ENCODE results near the gene NDRG2.

DNA sequence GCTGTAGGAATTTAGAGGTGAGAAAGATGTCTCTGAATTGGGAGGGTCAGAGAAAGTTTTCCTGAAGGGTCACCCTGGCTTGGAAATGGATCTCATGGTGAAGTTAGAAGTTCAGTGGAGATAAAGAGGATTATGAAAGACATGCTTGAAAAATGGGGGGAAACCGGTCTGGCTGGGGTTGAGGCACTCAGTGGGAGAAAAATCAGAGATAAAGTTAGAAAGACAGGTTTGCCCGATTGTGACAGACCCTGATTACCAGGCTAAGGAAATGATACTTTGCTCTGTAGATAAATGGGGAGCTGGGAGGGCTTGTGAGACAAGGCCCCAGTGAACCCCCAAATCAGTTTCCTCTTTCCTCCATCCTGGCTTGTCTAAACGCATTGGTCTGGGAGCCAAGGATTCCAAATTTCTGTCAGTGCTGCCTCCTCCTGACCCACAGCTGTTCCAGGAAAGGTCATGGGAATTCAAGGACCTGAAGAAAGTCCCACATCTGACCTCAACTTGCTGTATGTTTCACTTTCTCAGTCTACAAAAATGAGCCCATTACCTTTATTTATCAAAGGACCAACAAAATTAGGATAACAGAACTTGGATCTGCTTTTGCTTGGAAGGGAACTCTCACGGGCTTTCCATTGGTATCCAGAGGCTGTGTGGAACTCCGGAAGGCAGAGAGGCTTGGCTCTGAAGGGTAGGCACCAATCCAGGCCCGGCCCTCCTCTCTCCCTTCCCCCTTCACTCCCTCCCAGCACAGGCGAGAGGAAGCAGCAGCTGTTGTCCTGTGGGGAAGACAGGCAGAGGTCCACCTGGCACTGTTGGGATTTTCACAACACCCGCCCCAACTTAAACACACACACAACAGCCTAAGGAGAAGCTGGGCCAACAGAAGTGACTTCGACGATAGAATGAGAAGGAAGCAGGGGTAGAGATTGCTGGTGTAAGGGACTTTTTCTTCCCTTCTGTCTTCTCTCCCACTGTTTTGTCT is 13.9 kb upstream of the NDRG2 start:
- TF ChIP-seq POLR2A (IDR thresholded peaks at IDR 0.05), result peak in 2 of 3 donors; percentile 57 to 66
- TF ChIP-seq, protein P1, sequence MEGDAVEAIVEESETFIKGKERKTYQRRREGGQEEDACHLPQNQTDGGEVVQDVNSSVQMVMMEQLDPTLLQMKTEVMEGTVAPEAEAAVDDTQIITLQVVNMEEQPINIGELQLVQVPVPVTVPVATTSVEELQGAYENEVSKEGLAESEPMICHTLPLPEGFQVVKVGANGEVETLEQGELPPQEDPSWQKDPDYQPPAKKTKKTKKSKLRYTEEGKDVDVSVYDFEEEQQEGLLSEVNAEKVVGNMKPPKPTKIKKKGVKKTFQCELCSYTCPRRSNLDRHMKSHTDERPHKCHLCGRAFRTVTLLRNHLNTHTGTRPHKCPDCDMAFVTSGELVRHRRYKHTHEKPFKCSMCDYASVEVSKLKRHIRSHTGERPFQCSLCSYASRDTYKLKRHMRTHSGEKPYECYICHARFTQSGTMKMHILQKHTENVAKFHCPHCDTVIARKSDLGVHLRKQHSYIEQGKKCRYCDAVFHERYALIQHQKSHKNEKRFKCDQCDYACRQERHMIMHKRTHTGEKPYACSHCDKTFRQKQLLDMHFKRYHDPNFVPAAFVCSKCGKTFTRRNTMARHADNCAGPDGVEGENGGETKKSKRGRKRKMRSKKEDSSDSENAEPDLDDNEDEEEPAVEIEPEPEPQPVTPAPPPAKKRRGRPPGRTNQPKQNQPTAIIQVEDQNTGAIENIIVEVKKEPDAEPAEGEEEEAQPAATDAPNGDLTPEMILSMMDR (IDR thresholded peaks at IDR 0.05), result peak in 1 of 7 experiments; percentile 6

Measured in body of pancreas (tissue), 4 donors.